Gastrocnemius medialis (tissue), 4 donors: ENCODE measurements around the gene FAM13A.

ENCODE experiments used
- CTCF ChIP-seq, 5 experiments: fragments of 450-650 bp in 3 of 5; fragments of 200-600 bp in 2 of 5; sonication (generic) in 2 of 5; IDR thresholded peaks in 4 of 5; conservative IDR thresholded peaks in 1 of 5; 1 replicate in 4 of 5; 2 replicates in 1 of 5; pipeline ENCODE4 v1.5.1; 2016 to 2019; ENCODE audit warnings: antibody characterized with exemption in 5 of 5, mild to moderate bottlenecking in 3 of 5, moderate library complexity in 3 of 5
- POLR2A ChIP-seq, 2 donors: fragments of 450-650 bp; IDR thresholded peaks; one replicate each; pipeline ENCODE4 v1.6.1; 2017; ENCODE audit warnings: antibody characterized with exemption in 2 of 2, mild to moderate bottlenecking in 2 of 2, moderate library complexity in 2 of 2

DNA sequence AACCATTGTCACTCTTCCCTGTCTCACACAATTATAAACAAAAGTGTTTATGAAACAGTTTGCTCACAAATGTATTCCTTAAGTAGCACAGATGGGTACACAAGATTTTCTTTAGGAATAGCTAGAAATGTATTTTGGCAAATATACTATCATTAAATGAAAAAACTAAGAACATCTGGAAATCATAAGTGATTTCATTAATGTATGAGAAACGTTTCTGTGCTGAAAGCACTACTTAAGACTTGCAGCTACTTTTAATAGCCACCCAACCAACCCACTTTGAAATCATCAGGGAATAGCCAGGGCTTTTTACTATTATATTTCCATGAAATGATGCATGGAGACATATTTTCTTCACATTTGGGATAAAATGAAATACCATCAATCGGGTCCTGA lies 297.1 kb downstream of the FAM13A start:
- TF ChIP-seq CTCF (IDR thresholded peaks at IDR 0.05 in 4 of 5, conservative IDR thresholded peaks at IDR 0.05 in 1 of 5): no peak
- no peak for TF ChIP-seq POLR2A (IDR thresholded peaks at IDR 0.05)
